Measurements from ENCODE around the gene SLC22A23. TPM values are rescaled to one million over a fixed set of nuclear protein-coding genes. Genes with fewer than 3 reads are reported as not detected.

Gene SLC22A23
- total and polyA plus RNA-seq, 12 donors = 2.3 to 18.5 (median 5.3) TPM

DNA sequence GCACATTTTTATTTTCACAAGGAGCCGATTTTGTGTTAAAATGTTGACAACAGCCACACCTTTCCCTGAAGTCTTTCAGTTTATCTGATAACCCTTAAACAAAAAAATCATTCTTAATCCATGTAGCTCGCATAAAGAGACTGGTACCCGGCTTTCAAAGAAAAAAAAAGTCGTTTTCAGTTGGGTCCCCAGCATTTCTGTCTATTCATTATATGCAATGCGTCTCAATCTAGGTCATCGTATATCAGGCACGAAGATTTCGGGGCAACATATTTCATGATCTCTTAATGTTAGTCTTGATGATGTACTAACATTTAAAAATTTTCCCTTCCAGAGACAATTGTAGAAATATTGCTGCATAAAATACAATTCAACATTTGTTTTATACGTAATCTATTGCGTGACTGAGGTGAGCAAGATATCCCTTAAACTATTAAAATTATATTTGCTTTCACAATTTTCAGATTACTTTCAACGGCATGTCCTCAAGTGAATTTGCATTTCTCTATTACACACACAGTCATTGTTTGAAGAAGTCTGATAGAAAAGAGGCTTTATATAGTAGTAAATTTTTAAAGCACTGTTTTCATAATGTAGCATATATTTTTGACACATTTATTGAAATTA lies 226.5 kb downstream of the SLC22A23 start:
- TF ChIP-seq POLR2A (IDR thresholded peaks at IDR 0.05) = no peak
- TF ChIP-seq, protein P1, sequence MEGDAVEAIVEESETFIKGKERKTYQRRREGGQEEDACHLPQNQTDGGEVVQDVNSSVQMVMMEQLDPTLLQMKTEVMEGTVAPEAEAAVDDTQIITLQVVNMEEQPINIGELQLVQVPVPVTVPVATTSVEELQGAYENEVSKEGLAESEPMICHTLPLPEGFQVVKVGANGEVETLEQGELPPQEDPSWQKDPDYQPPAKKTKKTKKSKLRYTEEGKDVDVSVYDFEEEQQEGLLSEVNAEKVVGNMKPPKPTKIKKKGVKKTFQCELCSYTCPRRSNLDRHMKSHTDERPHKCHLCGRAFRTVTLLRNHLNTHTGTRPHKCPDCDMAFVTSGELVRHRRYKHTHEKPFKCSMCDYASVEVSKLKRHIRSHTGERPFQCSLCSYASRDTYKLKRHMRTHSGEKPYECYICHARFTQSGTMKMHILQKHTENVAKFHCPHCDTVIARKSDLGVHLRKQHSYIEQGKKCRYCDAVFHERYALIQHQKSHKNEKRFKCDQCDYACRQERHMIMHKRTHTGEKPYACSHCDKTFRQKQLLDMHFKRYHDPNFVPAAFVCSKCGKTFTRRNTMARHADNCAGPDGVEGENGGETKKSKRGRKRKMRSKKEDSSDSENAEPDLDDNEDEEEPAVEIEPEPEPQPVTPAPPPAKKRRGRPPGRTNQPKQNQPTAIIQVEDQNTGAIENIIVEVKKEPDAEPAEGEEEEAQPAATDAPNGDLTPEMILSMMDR (IDR thresholded peaks at IDR 0.05) = no peak
- H3K4me3 ChIP-seq = no peak overlapping the region
- H3K4me1 ChIP-seq (replicated peaks in 1 of 2) = peaks cover 14 to 48% of the 10 kb centered on the region in 2 donors
- no peak overlapping the region for H3K27ac ChIP-seq
- H3K9me3 ChIP-seq (replicated peaks in 1 of 3) = no peaks in the 10 kb centered on the region
- no peaks in the 10 kb centered on the region for H3K36me3 ChIP-seq (replicated peaks in 1 of 2)
- 35 to 46% (median 41%) methylated on average over 11 of the region's 11 CpGs for WGBS, 4 donors
- intact Hi-C loops (cut with DNase I) = no loop called here
- DNase-seq = no peak
- peaks cover 46% of the 10 kb centered on the region for H3K27me3 ChIP-seq

DNA sequence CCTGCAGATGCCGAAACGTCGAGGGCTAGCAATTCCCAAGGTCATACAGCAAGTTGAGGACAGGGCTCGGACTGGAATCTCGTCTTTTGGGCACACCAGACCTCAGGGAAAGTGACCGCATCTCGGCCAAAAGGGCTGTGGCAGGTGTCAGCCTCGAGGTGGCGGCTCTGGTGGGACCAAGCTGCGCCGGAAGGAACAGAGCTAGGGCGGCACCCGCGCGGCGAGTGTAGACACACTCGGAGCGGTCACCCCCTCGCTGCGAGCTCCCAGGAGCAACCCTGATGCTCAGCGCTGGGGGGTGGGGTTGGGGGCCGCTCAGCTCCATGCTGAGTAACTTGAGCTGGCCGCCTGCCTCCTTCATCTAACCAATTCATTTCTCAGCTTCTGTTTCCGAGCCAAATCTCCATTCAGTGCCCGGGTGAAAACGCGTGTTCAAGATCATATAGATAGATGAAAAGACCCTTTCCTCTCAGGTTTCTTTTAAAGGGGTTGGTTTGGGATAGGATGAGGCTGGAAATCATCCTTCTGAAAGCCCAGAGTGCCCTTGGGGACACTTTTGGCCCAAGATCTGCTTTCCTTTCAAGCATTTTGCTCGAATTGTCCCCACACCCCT lies 227.2 kb downstream of the SLC22A23 start:
- DNase-seq = peak in 1 of 7 donors; percentile 1
- no peaks in the 10 kb centered on the region for H3K36me3 ChIP-seq (replicated peaks in 1 of 2)
- H3K27ac ChIP-seq = no peak overlapping the region
- peak overlapping the region in 1 of 4 donors; percentile 45 for H3K4me3 ChIP-seq
- TF ChIP-seq, protein P1 (IDR thresholded peaks at IDR 0.05) = no peak
- TF ChIP-seq POLR2A (IDR thresholded peaks at IDR 0.05) = no peak
- peaks cover 41% of the 10 kb centered on the region for H3K27me3 ChIP-seq
- peaks cover 14 to 48% of the 10 kb centered on the region in 2 donors for H3K4me1 ChIP-seq (replicated peaks in 1 of 2)
- H3K9me3 ChIP-seq (replicated peaks in 1 of 3) = no peaks in the 10 kb centered on the region
- intact Hi-C loops (cut with DNase I) = no loop called here
- 6 to 21% (median 15%) methylated on average over 15 to 28 of the region's 28 CpGs for WGBS, 4 donors

DNA sequence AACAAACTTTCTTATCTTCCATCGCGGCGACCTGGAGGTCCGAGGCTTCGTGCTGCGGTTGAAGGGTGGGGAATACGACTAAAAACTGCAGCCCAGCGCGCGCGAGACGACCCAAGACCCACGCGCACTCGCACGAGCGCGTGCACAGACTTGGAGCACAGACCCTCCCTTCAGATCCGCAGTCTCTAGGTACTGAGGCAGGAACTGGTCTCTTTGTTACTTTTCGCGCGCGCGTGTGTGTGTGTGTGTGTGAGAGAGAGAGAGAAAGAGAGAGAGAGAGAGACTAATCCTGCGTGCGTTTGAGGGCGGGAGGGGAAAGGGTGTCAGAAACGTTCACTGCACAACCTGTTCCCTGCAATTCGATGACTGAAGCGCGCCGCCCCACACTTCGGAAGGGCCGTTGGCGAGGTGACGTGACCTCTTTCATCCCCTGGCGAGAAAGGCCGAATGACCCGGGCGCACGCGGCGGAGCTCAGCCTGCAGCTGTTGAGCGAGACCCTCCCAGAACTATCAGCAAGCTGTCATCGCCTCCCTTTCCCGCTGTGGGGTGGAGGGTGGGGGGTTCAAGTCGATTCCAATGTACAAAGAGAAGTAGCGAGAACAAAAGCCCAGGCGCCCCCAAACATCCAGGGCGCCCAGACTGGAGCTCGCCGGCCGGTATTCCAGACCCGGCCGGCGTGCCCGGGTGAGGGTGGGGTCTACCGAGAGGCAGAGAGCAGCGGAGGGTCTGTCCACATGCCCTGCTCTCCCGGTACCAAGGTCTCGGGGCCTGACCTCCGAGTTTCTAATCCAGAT lies 227.9 kb downstream of the SLC22A23 start:
- Histone ChIP-seq H3K27ac (no peak overlapping the region), H3K27me3 (peaks cover 41% of the 10 kb centered on the region), H3K4me3 (peak overlapping the region in 1 of 4 donors; percentile 45), H3K9me3 (replicated peaks in 1 of 3) (no peaks in the 10 kb centered on the region), H3K4me1 (replicated peaks in 1 of 2) (peaks cover 14 to 48% of the 10 kb centered on the region in 2 donors), H3K36me3 (replicated peaks in 1 of 2) (no peaks in the 10 kb centered on the region)
- 6 to 10% (median 6%) methylated on average over 26 to 62 of the region's 62 CpGs for WGBS, 4 donors
- intact Hi-C loops (cut with DNase I) = no loop called here
- DNase-seq = no peak
- TF ChIP-seq, protein P1 (IDR thresholded peaks at IDR 0.05) = no peak
- no peak for TF ChIP-seq POLR2A (IDR thresholded peaks at IDR 0.05)

DNA sequence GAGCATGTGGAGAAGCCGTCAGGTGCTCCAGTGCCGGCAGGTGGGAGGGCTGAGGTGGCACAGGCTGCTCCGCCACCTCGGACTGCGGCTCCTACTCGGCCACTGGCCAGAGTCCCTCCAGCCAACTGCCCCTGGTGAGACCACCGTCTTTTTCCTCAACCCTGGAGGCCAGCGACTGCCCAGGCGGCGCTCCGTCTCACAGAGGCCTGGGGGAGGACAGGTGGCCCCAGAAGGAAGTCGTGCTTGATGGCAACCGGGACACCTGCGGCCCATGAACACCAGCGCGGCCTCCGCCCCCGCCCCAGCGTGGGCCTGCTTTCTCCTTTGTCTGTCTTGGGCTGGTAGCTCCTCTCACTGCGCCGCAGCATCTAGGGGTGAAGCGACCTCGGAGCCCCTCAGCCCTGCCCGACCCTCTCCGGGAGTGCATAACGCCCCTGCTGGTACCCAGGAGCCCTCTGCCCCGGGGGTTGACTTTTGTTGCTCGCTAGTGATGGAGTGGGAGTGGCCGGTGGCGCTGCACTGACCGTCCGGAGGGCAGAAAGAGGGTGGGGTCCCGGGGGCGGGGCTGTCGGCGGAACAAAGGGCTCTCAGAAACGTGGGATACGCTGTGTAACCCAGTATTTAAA lies 228.7 kb downstream of the SLC22A23 start:
- H3K36me3 ChIP-seq (replicated peaks in 1 of 2) = no peaks in the 10 kb centered on the region
- H3K9me3 ChIP-seq (replicated peaks in 1 of 3) = no peaks in the 10 kb centered on the region
- no peak for DNase-seq
- whole genome bisulfite sequencing, 4 donors = 2 to 13% (median 3%) methylated on average over 6 to 38 of the region's 38 CpGs
- no peak for TF ChIP-seq POLR2A (IDR thresholded peaks at IDR 0.05)
- TF ChIP-seq, protein P1 (IDR thresholded peaks at IDR 0.05) = no peak
- H3K4me1 ChIP-seq (replicated peaks in 1 of 2) = peaks cover 14 to 48% of the 10 kb centered on the region in 2 donors
- H3K4me3 ChIP-seq = peak overlapping the region in 1 of 4 donors; percentile 45
- H3K27me3 ChIP-seq = peaks cover 38% of the 10 kb centered on the region
- H3K27ac ChIP-seq = no peak overlapping the region
- intact Hi-C loops (cut with DNase I) = no loop called here

Measured in adrenal gland (tissue), 12 donors.